SH-SY5Y (cell line): ENCODE results near the gene GALNT2.

Source experiments
- GATA2 ChIP-seq: IDR thresholded peaks from 2 replicates; pipeline ENCODE4 v1.6.1; 2011; ENCODE audit warnings: mild to moderate bottlenecking, low read depth, low read length
- GATA3 ChIP-seq: IDR thresholded peaks from 2 replicates; pipeline ENCODE4 v1.6.1; 2011; ENCODE audit warnings: low read depth, mild to moderate bottlenecking, low read length, moderate library complexity

DNA sequence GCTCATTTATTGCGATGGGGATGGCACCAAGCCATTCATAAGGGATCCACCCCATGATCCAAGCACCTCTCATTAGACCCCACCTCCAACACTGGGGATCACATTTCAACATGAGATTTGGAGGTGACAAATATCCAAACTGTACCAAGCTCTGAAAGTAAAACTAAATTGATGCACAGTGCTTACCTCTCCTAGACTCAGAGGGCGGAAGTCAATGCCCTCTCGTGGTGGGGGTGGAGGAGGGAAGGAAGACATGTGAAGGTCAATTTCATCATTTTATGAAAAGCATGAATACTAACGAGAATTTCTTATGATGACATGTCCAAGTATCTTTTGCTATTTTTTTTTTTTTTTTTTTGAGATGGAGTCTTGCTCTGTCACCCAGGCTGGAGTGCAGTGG, 239.1 kb downstream of the GALNT2 start:
- TF ChIP-seq GATA2 = no peak
- no peak for TF ChIP-seq GATA3
